H1 (cell line): Measurements from ENCODE around the gene ZNF747. TPM values are rescaled to one million over a fixed set of nuclear protein-coding genes. Genes with fewer than 3 reads are reported as not detected.

Experiments used
- CTCF ChIA-PET: fragments of 300-600 bp; sonication (Branson Sonifier 250); formaldehyde crosslinking; loops from one replicate; lab custom pipeline; 2021; ENCODE audit not compliant: partially characterized antibody; lab: Charles Lee
- POLR2A ChIA-PET: fragments of 300-600 bp; sonication (Branson Sonifier 250); formaldehyde crosslinking; loops from one replicate; lab custom pipeline; 2021; ENCODE audit warnings: inconsistent platforms; ENCODE audit not compliant: partially characterized antibody; lab: Charles Lee
- DNase-seq, 2 experiments: peaks; one replicate each; pipeline versions ENCODE4 v3.0.0 to v3.0.0-alpha.2; 2010 to 2022; ENCODE audit warnings: low spot score in 2 of 2, low read depth in 1 of 2, mixed read lengths in 1 of 2
- FAIRE-seq: peaks from 2 replicates; lab custom pipeline; 2011; peaks lifted over from hg19 to GRCh38; lab: Jason Lieb, UNC
- H2AFZ ChIP-seq: 2 replicates; pipeline ENCODE4 v1.8.1; 2012; ENCODE audit warnings: low read length, inconsistent platforms
- H2AK5ac ChIP-seq: 2 replicates; pipeline ENCODE4 v1.6.1; 2013; ENCODE audit warnings: low read depth, low read length
- H2BK120ac ChIP-seq: replicated peaks from 2 replicates; pipeline ENCODE3; 2013; ENCODE audit warnings: low read depth, low read length, inconsistent platforms
- H2BK12ac ChIP-seq: 2 replicates; pipeline ENCODE4 v1.6.1; 2013; ENCODE audit warnings: low read depth, low read length
- H2BK15ac ChIP-seq: 2 replicates; pipeline ENCODE4 v1.6.1; 2013; ENCODE audit warnings: low read length
- H2BK20ac ChIP-seq: 2 replicates; pipeline ENCODE4 v1.6.1; 2013; ENCODE audit warnings: low read length
- H2BK5ac ChIP-seq: 2 replicates; pipeline ENCODE4 v1.6.1; 2013; ENCODE audit warnings: low read depth, low read length
- H3K14ac ChIP-seq: 2 replicates; pipeline ENCODE4 v1.6.1; 2013; ENCODE audit warnings: inconsistent platforms; ENCODE audit not compliant: insufficient read length
- H3K18ac ChIP-seq: 2 replicates; pipeline ENCODE4 v1.6.1; 2013; ENCODE audit warnings: low read length; ENCODE audit errors: extremely low read depth
- H3K23ac ChIP-seq: 2 replicates; pipeline ENCODE4 v1.6.1; 2013; ENCODE audit warnings: inconsistent platforms; ENCODE audit not compliant: insufficient read length
- H3K23me2 ChIP-seq: 2 replicates; pipeline ENCODE4 v1.6.1; 2013; ENCODE audit warnings: low read depth, low read length
- H3K27ac ChIP-seq: 2 replicates; pipeline ENCODE4 v1.6.1; 2011; ENCODE audit warnings: low read depth, low read length, inconsistent platforms
- H3K27me3 ChIP-seq, 4 experiments: replicated peaks in 1 of 4; 1 replicate in 1 of 4; 2 replicates in 3 of 4; pipeline versions ENCODE4 v1.6.1 to v1.8.1; 2011 to 2013; ENCODE audit warnings: low read length in 3 of 4, mild to moderate bottlenecking in 3 of 4, inconsistent platforms in 2 of 4, mixed read lengths in 2 of 4, moderate library complexity in 1 of 4; ENCODE audit not compliant: control insufficient read depth in 3 of 4, insufficient read depth in 3 of 4; ENCODE audit errors: extremely low read depth in 1 of 4
- H3K36me3 ChIP-seq, 4 experiments: 2 replicates each; pipeline versions ENCODE4 v1.6.1 to v1.8.1; 2011 to 2013; ENCODE audit warnings: mild to moderate bottlenecking in 4 of 4, low read length in 3 of 4, moderate library complexity in 2 of 4, control low read depth in 1 of 4, inconsistent platforms in 1 of 4; ENCODE audit not compliant: insufficient read depth in 4 of 4, control insufficient read depth in 2 of 4
- H3K4ac ChIP-seq: replicated peaks from 2 replicates; pipeline ENCODE3; 2013; ENCODE audit warnings: low read length, low read depth, mixed read lengths, inconsistent platforms; ENCODE audit not compliant: insufficient read length
- H3K4me1 ChIP-seq, 4 experiments: replicated peaks in 1 of 4; 1 replicate in 1 of 4; 2 replicates in 3 of 4; pipeline versions ENCODE4 v1.6.1 to v1.8.1; 2011 to 2013; ENCODE audit warnings: low read length in 3 of 4, inconsistent platforms in 2 of 4, mixed read lengths in 1 of 4; ENCODE audit not compliant: insufficient read depth in 4 of 4, control insufficient read depth in 3 of 4
- H3K4me2 ChIP-seq, 2 experiments: 2 replicates each; pipeline versions ENCODE4 v1.6.1 to v1.8.1; 2011 to 2013; ENCODE audit warnings: low read depth in 2 of 2, low read length in 2 of 2, control low read depth in 1 of 2, inconsistent platforms in 1 of 2, mild to moderate bottlenecking in 1 of 2; ENCODE audit not compliant: insufficient read depth in 1 of 2
- H3K4me3 ChIP-seq, 4 experiments: fragments of 200-600, 300-600 bp in 1 of 4; sonication (generic), shearing (Covaris generic), sonication (Bioruptor Twin) in 1 of 4; 2 replicates each; pipeline versions ENCODE4 v1.5.1 to v1.8.1; 2011 to 2016; ENCODE audit warnings: low read length in 4 of 4, low read depth in 3 of 4, control low read depth in 2 of 4, inconsistent platforms in 2 of 4, mild to moderate bottlenecking in 2 of 4, mixed read lengths in 1 of 4, moderate library complexity in 1 of 4; ENCODE audit not compliant: insufficient read depth in 2 of 4; ENCODE audit errors: extremely low read depth in 1 of 4
- H3K56ac ChIP-seq: replicated peaks from 2 replicates; pipeline ENCODE3; 2013; ENCODE audit warnings: low read depth, mild to moderate bottlenecking, mixed read lengths, low read length, inconsistent platforms; ENCODE audit not compliant: insufficient read length
- H3K79me1 ChIP-seq: 2 replicates; pipeline ENCODE4 v1.6.1; 2013; ENCODE audit warnings: low read depth, low read length, control low read depth
- H3K79me2 ChIP-seq, 2 experiments: 2 replicates each; pipeline versions ENCODE4 v1.6.1 to v1.8.1; 2012 to 2013; ENCODE audit warnings: low read length in 2 of 2, mild to moderate bottlenecking in 2 of 2, inconsistent platforms in 1 of 2; ENCODE audit not compliant: insufficient read depth in 2 of 2, control insufficient read depth in 1 of 2
- H3K9ac ChIP-seq, 4 experiments: replicated peaks in 1 of 4; 1 replicate in 1 of 4; 2 replicates in 3 of 4; pipeline versions ENCODE4 v1.6.1 to v1.8.1; 2011 to 2013; ENCODE audit warnings: low read depth in 3 of 4, low read length in 3 of 4, control low read depth in 2 of 4, mild to moderate bottlenecking in 2 of 4, moderate library complexity in 2 of 4, inconsistent platforms in 1 of 4; ENCODE audit errors: extremely low read depth in 1 of 4
- H3K9me3 ChIP-seq, 2 experiments: 2 replicates each; pipeline versions ENCODE4 v1.6.1 to v1.8.1; 2012 to 2013; ENCODE audit warnings: mild to moderate bottlenecking in 2 of 2, moderate library complexity in 2 of 2, control low read depth in 1 of 2, inconsistent platforms in 1 of 2, low read depth in 1 of 2, low read length in 1 of 2, mixed read lengths in 1 of 2; ENCODE audit not compliant: insufficient read depth in 2 of 2
- H4K20me1 ChIP-seq, 2 experiments: replicated peaks in 1 of 2; 2 replicates each; pipeline versions ENCODE3 to v1.8.1; 2011 to 2013; ENCODE audit warnings: inconsistent platforms in 2 of 2, low read length in 2 of 2, mild to moderate bottlenecking in 1 of 2; ENCODE audit not compliant: insufficient read depth in 2 of 2, control insufficient read depth in 1 of 2
- H4K5ac ChIP-seq: 2 replicates; pipeline ENCODE4 v1.6.1; 2013; ENCODE audit warnings: low read length, low read depth, mixed read lengths, inconsistent platforms; ENCODE audit not compliant: insufficient read length
- H4K8ac ChIP-seq: 2 replicates; pipeline ENCODE4 v1.8.0; 2013; ENCODE audit warnings: mild to moderate bottlenecking, moderate library complexity, low read length, inconsistent platforms; ENCODE audit not compliant: insufficient read depth; ENCODE audit errors: extremely low read depth
- H4K91ac ChIP-seq: replicated peaks from 2 replicates; pipeline ENCODE3; 2013; ENCODE audit warnings: low read length, mixed read lengths, inconsistent platforms; ENCODE audit not compliant: insufficient read length
- BCL11A ChIP-seq, 2 experiments: IDR thresholded peaks; one replicate each; pipeline ENCODE4 v1.6.1; 2011; ENCODE audit warnings: low read depth in 2 of 2, low read length in 2 of 2, mild to moderate bottlenecking in 2 of 2
- CBX8 ChIP-seq: fragments of 300-800, 300-1000 bp; sonication (generic); IDR thresholded peaks from 2 replicates; pipeline ENCODE4 v1.7.1; 2016; ENCODE audit warnings: low read depth, low read length, borderline replicate concordance
- CEBPB ChIP-seq: IDR thresholded peaks from 2 replicates; pipeline ENCODE4 v1.6.1; 2012; ENCODE audit warnings: low read depth, low read length
- CHD2 ChIP-seq: IDR thresholded peaks from 2 replicates; pipeline ENCODE4 v1.6.1; 2012; ENCODE audit warnings: low read length, improper control_type of control experiment
- FOSL1 ChIP-seq: IDR thresholded peaks from 2 replicates; pipeline ENCODE4 v1.6.1; 2011; ENCODE audit warnings: mild to moderate bottlenecking, low read depth, low read length, moderate library complexity; ENCODE audit not compliant: insufficient read depth
- HDAC6 ChIP-seq: IDR thresholded peaks from one replicate; pipeline ENCODE4 v1.7.1; 2012; ENCODE audit warnings: low read depth, mild to moderate bottlenecking, inconsistent platforms, low read length, moderate library complexity
- JUN ChIP-seq: IDR thresholded peaks from 2 replicates; pipeline ENCODE4 v1.6.1; 2011; ENCODE audit warnings: low read depth, mild to moderate bottlenecking, improper control_type of control experiment, low read length
- KDM1A ChIP-seq: fragments of 200-600, 300-600 bp; sonication (generic); IDR thresholded peaks from 2 replicates; pipeline ENCODE4 v1.7.1; 2016; ENCODE audit warnings: mild to moderate bottlenecking, low read length, borderline replicate concordance
- KDM4A ChIP-seq: IDR thresholded peaks from one replicate; pipeline ENCODE4 v1.7.1; 2012; ENCODE audit warnings: low read depth, mild to moderate bottlenecking, moderate library complexity, low read length, inconsistent platforms; ENCODE audit not compliant: severe bottlenecking
- KDM5A ChIP-seq: fragments of 200-600 bp; IDR thresholded peaks from 2 replicates; pipeline ENCODE4 v1.7.1; 2012; ENCODE audit warnings: mild to moderate bottlenecking, low read length, inconsistent platforms, mixed read lengths
- NANOG ChIP-seq: IDR thresholded peaks from 2 replicates; pipeline ENCODE4 v1.6.1; 2011; ENCODE audit warnings: low read length, low read depth, mild to moderate bottlenecking, inconsistent platforms; ENCODE audit not compliant: insufficient read depth, poor library complexity, severe bottlenecking
- NRF1 ChIP-seq: IDR thresholded peaks from 2 replicates; pipeline ENCODE4 v1.6.1; 2011; ENCODE audit warnings: mild to moderate bottlenecking, low read depth, low read length, improper control_type of control experiment
- TEAD4 ChIP-seq: IDR thresholded peaks from 2 replicates; pipeline ENCODE4 v1.6.1; 2012; ENCODE audit warnings: low read depth, low read length, inconsistent platforms, mixed read lengths
- WGBS, 2 experiments: shearing (Covaris generic) in 1 of 2; methylation state at CpG; one replicate each; pipeline versions ENCODE4 v1.1.6 to v1.1.7; 2013 to 2015; ENCODE audit warnings: low lambda C conversion rate in 2 of 2, mixed read lengths in 2 of 2, inconsistent platforms in 1 of 2, low coverage in 1 of 2, missing lambda C conversion rate in 1 of 2; ENCODE audit not compliant: insufficient replicate concordance in 2 of 2, insufficient coverage in 1 of 2, insufficient read length in 1 of 2; ENCODE audit errors: extremely low coverage in 1 of 2, missing lambda C conversion rate in 1 of 2; 5-methylcytosine and 5-hydroxymethylcytosine counted together
- polyA plus RNA-seq, 7 experiments: library from polyadenylated mRNA; depleted of rRNA in 3 of 7; stranded (reverse) in 5 of 7; unstranded in 2 of 7; fragments of >200 nt in 5 of 7; fragments of 200-250 nt in 2 of 7; gene quantifications; 1 replicate in 5 of 7; 2 replicates in 1 of 7; 4 replicates in 1 of 7; pipeline versions ENCODE4 v1.2.1 to v1.2.3, GENCODE V29; 2011 to 2013; ENCODE audit warnings: missing spikeins in 2 of 7, mixed read lengths in 2 of 7
- total RNA-seq: library from RNA; stranded (reverse); fragmentation: NEBNext Ultra II Directional; extraction: Animal tissue kit (Norgen Biotek cat#: 25700); gene quantifications from 2 replicates; pipeline ENCODE4 v1.2.1, GENCODE V29; 2021
- TF ChIP-seq, protein P1 (sequence below): IDR thresholded peaks from 2 replicates; pipeline ENCODE4 v1.6.1; 2011; ENCODE audit warnings: low read depth, mild to moderate bottlenecking, low read length; ENCODE audit not compliant: insufficient read depth

ZNF747 gene
- total and polyA plus RNA-seq, 2 of the 8 experiments (the other 6 are each of a cell fraction or from before 2014, with no cell fraction given) = 9.9 to 10.3 TPM

DNA sequence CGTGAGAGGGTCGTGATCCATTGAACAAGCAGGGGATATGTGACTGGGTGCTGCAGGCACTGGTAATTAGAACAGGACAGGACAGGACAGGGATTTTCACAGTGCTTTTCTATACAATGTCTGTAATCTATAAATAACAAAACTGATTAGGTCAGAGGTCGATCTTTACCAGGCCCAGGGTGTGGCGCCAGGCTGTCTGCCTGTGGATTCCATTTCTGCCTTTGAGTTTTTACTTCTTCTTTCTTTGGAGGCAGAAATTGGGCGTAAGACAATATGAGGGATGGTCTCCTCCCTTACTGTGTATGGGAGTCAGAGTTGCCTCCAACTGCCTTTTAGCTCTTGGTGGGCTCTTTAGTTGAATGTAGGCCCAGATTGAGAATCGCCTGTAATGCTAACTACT, 25.0 kb upstream of the ZNF747 start:
- H2BK15ac ChIP-seq = no peak overlapping the region
- DNase-seq (no peak), FAIRE-seq (no peak)
- H2BK5ac ChIP-seq = no peak overlapping the region
- H3K14ac ChIP-seq = no peak overlapping the region
- H3K27ac ChIP-seq = no peak overlapping the region
- no peak overlapping the region for H3K56ac ChIP-seq
- peaks cover 0 to 8% (median 5%) of the 10 kb centered on the region in 4 experiments; a peak in 4 of 8 replicates for H3K36me3 ChIP-seq
- CTCF ChIA-PET = interaction anchor here (1.5 to 3.1 kb wide), 4 partner anchors 18 to 110 kb away, joined by 6 to 16 read pairs (median 9); partner anchors contain the start of gene ZNF785
- H3K18ac ChIP-seq = no peak overlapping the region
- no peak overlapping the region for H3K23ac ChIP-seq
- no peak overlapping the region for H3K4me2 ChIP-seq
- H2BK120ac ChIP-seq = no peak overlapping the region
- no peak overlapping the region for H2BK12ac ChIP-seq
- H3K79me1 ChIP-seq = no peaks in the 10 kb centered on the region
- no peaks in the 10 kb centered on the region for H3K9me3 ChIP-seq
- H2BK20ac ChIP-seq = no peak overlapping the region
- H4K20me1 ChIP-seq = peaks cover 0 to 4% of the 10 kb centered on the region in 2 experiments
- no peak overlapping the region for H2AK5ac ChIP-seq
- no peak overlapping the region for H3K9ac ChIP-seq
- no peak overlapping the region for H4K8ac ChIP-seq
- 89% methylated on average over 6 of the region's 6 CpGs; no CpG with 5 or more reads in 1 of the 2 experiments for WGBS, 2 experiments
- TF ChIP-seq FOSL1 (no peak), CEBPB (no peak), KDM4A (no peak), KDM5A (no peak), TEAD4 (no peak), JUN (no peak), HDAC6 (no peak), NANOG (no peak), KDM1A (no peak), CBX8 (no peak), BCL11A (IDR thresholded peaks at IDR 0.05; ENCODE audit: low read depth in 2 of 2, low read length in 2 of 2) (no peak), NRF1 (no peak), CHD2 (no peak)
- TF ChIP-seq, protein P1, sequence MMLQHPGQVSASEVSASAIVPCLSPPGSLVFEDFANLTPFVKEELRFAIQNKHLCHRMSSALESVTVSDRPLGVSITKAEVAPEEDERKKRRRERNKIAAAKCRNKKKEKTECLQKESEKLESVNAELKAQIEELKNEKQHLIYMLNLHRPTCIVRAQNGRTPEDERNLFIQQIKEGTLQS = no peak
- POLR2A ChIA-PET = interaction anchor here (2.1 to 8.4 kb wide), 5 partner anchors 8 to 46 kb away, joined by 4 to 121 read pairs (median 20); partner anchors contain the start of genes ZNF688 and ZNF747
- no peak overlapping the region for H2AFZ ChIP-seq
- H3K4me3 ChIP-seq = no peak overlapping the region
- no peaks in the 10 kb centered on the region for H3K79me2 ChIP-seq
- peaks cover 0 to 5% (median 2%) of the 10 kb centered on the region in 4 experiments; a peak in 2 of 7 replicates for H3K4me1 ChIP-seq
- no peak overlapping the region for H4K5ac ChIP-seq
- H3K23me2 ChIP-seq = peaks cover 7% of the 10 kb centered on the region; the same call in 1 of the 2 replicates
- no peak overlapping the region for H4K91ac ChIP-seq
- peaks cover 0 to 3% (median 1%) of the 10 kb centered on the region in 4 experiments; a peak in 1 of 7 replicates for H3K27me3 ChIP-seq
- no peak overlapping the region for H3K4ac ChIP-seq
